ENCODE data around the gene ATP2A3.

- TF ChIP-seq CTCF (conservative IDR thresholded peaks at IDR 0.05) (no peak), EZH2 (IDR thresholded peaks at IDR 0.05; ENCODE audit: low read depth) (no peak)
Measured at GRCh38 chr17:3972931-3973330, 8.7 kb upstream of the ATP2A3 start.
